GM18951 (cell line): Measurements from ENCODE around the gene ENAH.
"Not testable (repeated sequence)": the region's sequence is repeated elsewhere in the genome, so short reads cannot be mapped to it uniquely, and the experiment has no call there.

Source experiments
- POLR2A ChIP-seq: IDR thresholded peaks from 4 replicates; pipeline ENCODE4 v1.6.1; 2011; ENCODE audit warnings: mild to moderate bottlenecking; ENCODE audit not compliant: insufficient read length, insufficient read depth; ENCODE audit errors: extremely low read depth
- in situ Hi-C: fragments of 300-500 bp; cut with MboI; formaldehyde crosslinking; loops from one replicate; pipeline ENCODE4 v1.12.0; 2022; ENCODE audit warnings: low sequenced_read_pairs, mixed read lengths, inconsistent platforms; ENCODE audit not compliant: unreplicated experiment

The ENAH gene

DNA sequence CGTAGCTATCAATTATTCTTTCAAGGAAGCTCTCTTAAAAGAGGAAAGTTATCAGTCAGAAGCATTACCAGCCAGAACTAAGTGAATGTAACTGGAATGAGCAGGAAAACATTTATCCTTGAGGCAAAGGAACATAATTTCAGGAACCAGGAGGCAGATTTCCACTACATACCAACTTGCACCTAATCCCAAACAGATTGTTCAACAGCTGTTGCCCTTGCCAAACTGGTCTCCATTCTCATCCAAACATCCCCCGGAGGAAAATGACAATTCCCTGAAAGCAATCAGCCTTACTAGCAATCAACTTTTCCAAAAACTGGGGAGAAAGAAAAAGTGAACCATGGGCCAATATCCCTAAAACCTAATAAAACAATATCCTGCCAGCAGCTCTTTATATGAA lies 35.0 kb downstream of the ENAH start:
- TF ChIP-seq POLR2A: no peak
- in situ Hi-C loops: no loop called here

GRCh38 chr1:225617479-225617878 lies 35.4 kb downstream of the ENAH start:
- TF ChIP-seq POLR2A: no peak
- in situ Hi-C loops: no loop called here

GRCh38 chr1:225615403-225615790 lies 37.5 kb downstream of the ENAH start:
- in situ Hi-C loops: not testable (repeated sequence)

DNA sequence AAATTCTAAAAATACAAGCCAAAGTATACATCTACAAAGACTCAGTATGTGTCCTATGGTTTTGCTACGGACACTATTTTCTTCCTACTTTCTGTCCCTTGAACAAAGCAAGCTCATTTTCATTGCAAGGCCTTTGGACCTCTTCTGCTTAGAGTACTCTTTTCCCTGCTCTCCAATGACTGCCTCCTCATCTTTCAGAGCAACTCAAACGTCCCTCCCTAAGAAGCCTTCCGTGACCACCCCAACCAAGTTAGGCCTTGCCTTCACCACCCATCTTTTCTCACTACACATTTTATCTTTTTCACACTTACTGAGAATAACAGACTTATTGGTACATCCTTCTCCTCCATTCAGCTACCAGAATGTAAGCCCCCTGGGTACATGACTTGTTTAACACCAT lies 39.9 kb downstream of the ENAH start:
- no peak for TF ChIP-seq POLR2A
- in situ Hi-C loops: no loop called here

DNA sequence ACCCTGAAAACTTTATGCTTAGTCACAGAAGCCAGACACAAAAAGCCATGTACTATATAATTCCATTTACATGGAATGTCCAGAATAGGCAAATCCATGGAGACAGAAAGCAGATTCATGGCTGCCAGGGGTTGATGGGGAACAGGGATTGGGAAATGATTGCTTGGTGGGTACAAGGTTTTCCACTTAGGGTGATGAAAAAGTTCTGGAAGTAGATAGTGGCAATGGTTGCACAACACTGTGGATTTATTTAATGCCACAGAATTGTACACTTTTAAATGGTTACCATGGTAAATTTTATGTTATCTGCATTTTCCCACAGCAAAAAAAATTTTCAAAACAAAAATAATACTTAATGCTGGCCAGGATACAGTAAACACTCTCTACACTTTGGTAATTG lies 40.6 kb downstream of the ENAH start:
- in situ Hi-C loops: no loop called here

DNA sequence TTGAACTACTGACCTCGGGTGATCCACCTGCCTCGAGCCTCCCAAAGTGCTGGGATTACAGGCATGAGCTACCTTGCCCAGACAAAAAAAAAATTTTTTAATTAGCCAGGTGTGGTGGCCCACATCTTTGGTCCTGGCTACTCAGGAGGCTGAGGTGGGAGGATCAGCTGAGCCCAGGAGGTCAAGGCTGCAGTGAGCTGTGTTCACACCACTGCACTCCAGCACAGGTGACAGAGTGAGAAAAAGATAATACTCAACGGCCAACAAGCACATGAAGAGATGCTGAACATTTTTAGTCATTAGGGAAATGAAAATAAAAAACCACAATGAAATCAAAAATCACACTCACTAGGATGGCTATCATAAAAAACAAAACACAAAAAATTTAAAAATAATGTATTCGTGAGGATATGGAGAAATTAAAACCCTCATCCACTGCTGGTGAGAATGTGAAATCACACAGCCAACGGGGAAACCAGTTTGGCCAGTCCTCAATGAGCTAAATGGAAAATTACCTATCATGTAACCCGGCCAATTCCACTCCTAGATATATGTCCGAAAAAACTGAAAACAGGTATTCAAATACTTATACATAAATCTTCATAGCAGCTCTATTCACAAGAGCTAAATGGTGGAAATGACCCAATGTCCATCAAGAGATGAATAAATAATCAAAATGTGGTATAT lies 41.2 kb downstream of the ENAH start:
- in situ Hi-C loops: no loop called here

More for the DNA sequence above, 40.6 kb downstream of the ENAH start:
- no peak for TF ChIP-seq POLR2A

GRCh38 chr1:225610539-225610938 lies 42.4 kb downstream of the ENAH start:
- in situ Hi-C loops: no loop called here
- no peak for TF ChIP-seq POLR2A

More for the DNA sequence above, 41.2 kb downstream of the ENAH start:
- TF ChIP-seq POLR2A: no peak

DNA sequence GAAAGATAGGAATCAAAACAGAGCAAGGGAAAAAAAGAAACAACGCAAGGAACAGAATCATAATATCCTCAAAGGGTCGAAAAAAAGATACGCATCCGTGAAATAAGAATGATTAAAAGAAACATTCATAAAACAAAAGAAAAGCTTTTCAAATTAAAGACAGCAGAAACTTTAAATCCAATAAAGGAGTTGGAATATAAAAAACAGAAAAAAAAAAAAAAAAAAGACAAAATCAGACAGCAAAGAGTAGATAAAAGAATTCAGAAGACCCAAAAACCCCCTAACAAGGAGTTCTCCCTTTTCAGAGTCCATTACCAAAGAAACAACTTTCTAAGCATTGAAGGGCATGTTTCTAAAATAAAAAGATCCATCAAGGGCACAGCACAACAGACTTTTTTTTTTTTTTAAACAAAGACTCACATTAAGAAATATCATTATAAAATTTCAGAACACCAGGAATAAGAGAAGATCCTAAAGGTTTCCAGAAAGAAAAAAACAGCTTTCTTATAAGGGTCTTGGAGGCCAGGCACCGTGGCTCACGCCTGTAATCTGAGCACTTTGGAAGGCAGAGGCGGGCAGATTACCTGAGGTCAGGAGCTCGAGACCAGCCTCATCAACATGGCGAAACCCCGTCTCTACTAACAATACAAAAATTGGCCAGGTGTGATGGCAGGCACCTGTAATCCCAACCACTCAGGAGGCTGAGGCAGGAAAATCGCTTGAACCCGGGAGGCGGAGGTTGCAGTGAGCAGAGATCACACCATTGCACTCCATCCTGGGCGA lies 44.7 kb downstream of the ENAH start:
- in situ Hi-C loops: no loop called here
- TF ChIP-seq POLR2A: no peak

GRCh38 chr1:225607355-225607754 lies 45.6 kb downstream of the ENAH start:
- in situ Hi-C loops: no loop called here
- TF ChIP-seq POLR2A: no peak

DNA sequence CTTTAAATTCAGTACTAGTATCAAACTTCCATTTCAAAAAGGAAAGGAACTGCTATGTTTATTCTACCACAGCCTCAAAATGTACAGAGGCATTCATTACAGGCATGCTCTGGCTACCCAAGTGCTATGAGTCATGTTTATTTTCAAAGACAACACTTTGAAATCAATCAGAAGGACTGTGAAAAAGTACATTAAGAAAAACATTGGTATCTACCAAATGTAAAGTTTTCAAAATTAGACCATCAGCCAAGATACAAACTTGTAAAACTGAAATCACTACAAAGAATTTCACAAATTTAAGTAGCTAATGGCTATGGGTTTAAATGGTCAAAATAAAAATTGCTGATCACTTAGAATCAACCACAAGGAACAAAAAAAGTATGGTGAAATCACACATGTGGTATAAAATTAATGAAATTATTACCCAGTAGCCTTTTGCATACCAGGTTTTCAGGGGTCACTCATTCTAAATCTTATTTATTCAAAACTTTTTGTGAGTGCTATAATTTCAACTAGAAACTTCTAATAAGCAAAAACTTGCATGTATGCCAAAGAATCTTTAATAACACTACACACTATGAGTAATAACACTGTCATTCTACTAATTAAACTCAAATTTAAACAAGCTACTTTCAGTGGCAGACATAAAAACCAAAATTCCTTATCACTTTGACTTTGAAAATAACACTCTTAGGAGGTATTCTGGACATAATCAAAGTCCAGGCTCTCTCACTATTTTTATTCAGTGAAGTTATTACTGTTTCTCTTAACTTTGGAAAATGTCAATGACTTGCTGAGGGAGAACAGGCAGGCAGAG lies 49.2 kb downstream of the ENAH start:
- in situ Hi-C loops: no loop called here
- no peak for TF ChIP-seq POLR2A

DNA sequence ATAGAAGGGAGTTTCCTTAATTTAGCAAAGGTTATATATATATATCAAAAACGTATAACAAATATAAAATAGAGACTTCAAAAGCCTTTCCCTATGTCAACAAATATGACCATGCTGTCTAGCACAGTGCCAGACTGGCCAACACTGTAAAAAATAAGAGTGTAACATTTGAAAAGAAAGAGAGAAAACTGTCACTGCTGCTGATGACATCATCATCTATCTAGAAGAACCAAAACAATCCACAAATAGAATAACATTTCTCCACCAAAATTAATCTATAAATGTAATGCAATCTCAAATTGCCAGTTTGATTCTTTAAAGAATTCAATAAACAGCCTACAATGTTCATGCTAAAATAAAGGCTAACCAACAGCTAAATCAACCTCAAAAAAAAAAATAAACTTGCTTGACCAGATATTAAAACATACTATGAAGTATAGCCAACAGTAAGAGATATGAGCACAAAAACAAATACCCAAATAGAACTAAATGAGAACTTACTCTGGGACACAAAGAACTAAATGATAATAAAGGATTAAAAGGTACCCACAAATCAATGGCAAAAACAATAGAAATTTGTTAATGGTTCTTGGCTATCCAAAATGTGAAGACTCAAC lies 50.2 kb downstream of the ENAH start:
- in situ Hi-C loops: no loop called here
- no peak for TF ChIP-seq POLR2A

GRCh38 chr1:225601902-225602589 lies 50.9 kb downstream of the ENAH start:
- TF ChIP-seq POLR2A: no peak
- in situ Hi-C loops: no loop called here

GRCh38 chr1:225598847-225599246 lies 54.1 kb downstream of the ENAH start:
- in situ Hi-C loops: no loop called here
- TF ChIP-seq POLR2A: no peak
